Activated T-cell treated with anti-CD3 and anti-CD28 coated beads, Interleukin-2, amount 50 U/mL, for 24 hours (primary cell): Measurements from ENCODE around the gene SEC14L3.

Experiments used
- DNase-seq: peaks from one replicate; pipeline ENCODE4 v3.0.0-alpha.2; 2020
- H3K27ac Mint-ChIP-seq: 2 replicates; pipeline ENCODE4 v1.8.0; 2020; ENCODE audit warnings: mild to moderate bottlenecking, mixed read lengths
- H3K27me3 Mint-ChIP-seq: 2 replicates; pipeline ENCODE4 v1.8.0; 2020; ENCODE audit warnings: mixed read lengths
- H3K36me3 Mint-ChIP-seq: 2 replicates; pipeline ENCODE4 v1.8.0; 2020; ENCODE audit warnings: low read depth, mixed read lengths
- H3K4me1 Mint-ChIP-seq: 2 replicates; pipeline ENCODE4 v1.8.0; 2020; ENCODE audit warnings: low read depth, mixed read lengths
- H3K4me3 Mint-ChIP-seq: 2 replicates; pipeline ENCODE4 v1.8.0; 2020; ENCODE audit warnings: mild to moderate bottlenecking, moderate library complexity, mixed read lengths
- H3K9me3 Mint-ChIP-seq: 2 replicates; pipeline ENCODE4 v1.8.0; 2020; ENCODE audit warnings: mixed read lengths

The SEC14L3 gene

GRCh38 chr22:30426388-30427353 is 45.1 kb downstream of the SEC14L3 start:
- H3K36me3 Mint-ChIP-seq, result peaks cover 59% of the 10 kb centered on the region
- peaks cover 43% of the 10 kb centered on the region for H3K4me1 Mint-ChIP-seq
- H3K4me3 Mint-ChIP-seq, result peak overlapping the region; percentile 94
- H3K9me3 Mint-ChIP-seq, result no peaks in the 10 kb centered on the region
- H3K27me3 Mint-ChIP-seq, result no peaks in the 10 kb centered on the region
- DNase-seq, result peak; percentile 90
- peak overlapping the region; percentile 97 for H3K27ac Mint-ChIP-seq

- Mint-ChIP-seq H3K9me3 (no peaks in the 10 kb centered on the region), H3K4me1 (peaks cover 52% of the 10 kb centered on the region), H3K36me3 (peaks cover 66% of the 10 kb centered on the region), H3K27ac (peak within 1 kb of the TSS; percentile 99), H3K4me3 (peak within 1 kb of the TSS; percentile 94), H3K27me3 (no peaks in the 10 kb centered on the region)
- DNase-seq, result peak; percentile 75
Observed at GRCh38 chr22:30425616-30426387, 46.0 kb downstream of the SEC14L3 start, which contains the start of gene MTFP1. MTFP1 (plus strand) TSS chr22:30425768; CDS start chr22:30425880, 112 bp downstream.

- Mint-ChIP-seq H3K9me3 (no peaks in the 10 kb centered on the region), H3K27me3 (no peaks in the 10 kb centered on the region), H3K36me3 (peaks cover 72% of the 10 kb centered on the region), H3K4me3 (peak overlapping the region; percentile 94), H3K27ac (peak overlapping the region; percentile 97), H3K4me1 (peaks cover 57% of the 10 kb centered on the region)
- DNase-seq, result no peak
Observed at GRCh38 chr22:30425327-30425615, 46.5 kb downstream of the SEC14L3 start.

- peak; percentile 51 for DNase-seq
- peak overlapping the region; percentile 99 for H3K27ac Mint-ChIP-seq
- no peaks in the 10 kb centered on the region for H3K9me3 Mint-ChIP-seq
- H3K4me1 Mint-ChIP-seq, result peaks cover 61% of the 10 kb centered on the region
- peak overlapping the region; percentile 94 for H3K4me3 Mint-ChIP-seq
- no peaks in the 10 kb centered on the region for H3K27me3 Mint-ChIP-seq
- H3K36me3 Mint-ChIP-seq, result peaks cover 76% of the 10 kb centered on the region
Observed at GRCh38 chr22:30424534-30425326, 47.1 kb downstream of the SEC14L3 start.

GRCh38 chr22:30423959-30424533 is 47.8 kb downstream of the SEC14L3 start:
- Mint-ChIP-seq H3K27me3 (no peaks in the 10 kb centered on the region), H3K36me3 (peaks cover 77% of the 10 kb centered on the region)

GRCh38 chr22:30423301-30423958 is 48.4 kb downstream of the SEC14L3 start:
- DNase-seq, result no peak
- Mint-ChIP-seq H3K9me3 (no peaks in the 10 kb centered on the region), H3K36me3 (peaks cover 77% of the 10 kb centered on the region), H3K27ac (peak overlapping the region; percentile 99), H3K4me3 (peak overlapping the region; percentile 94), H3K4me1 (peaks cover 63% of the 10 kb centered on the region), H3K27me3 (no peaks in the 10 kb centered on the region)

More at GRCh38 chr22:30423959-30424533, 47.8 kb downstream of the SEC14L3 start:
- Mint-ChIP-seq H3K4me1 (peaks cover 63% of the 10 kb centered on the region), H3K27ac (peak overlapping the region; percentile 99), H3K4me3 (peak overlapping the region; percentile 94), H3K9me3 (no peaks in the 10 kb centered on the region)
- DNase-seq, result peak; percentile 96

- peak overlapping the region; percentile 94 for H3K4me3 Mint-ChIP-seq
- peaks cover 78% of the 10 kb centered on the region for H3K36me3 Mint-ChIP-seq
- H3K27me3 Mint-ChIP-seq, result no peaks in the 10 kb centered on the region
- H3K4me1 Mint-ChIP-seq, result peaks cover 63% of the 10 kb centered on the region
- no peaks in the 10 kb centered on the region for H3K9me3 Mint-ChIP-seq
- peak overlapping the region; percentile 99 for H3K27ac Mint-ChIP-seq
- peak; percentile 77 for DNase-seq
Observed at GRCh38 chr22:30422481-30423300, 49.1 kb downstream of the SEC14L3 start.

- H3K27me3 Mint-ChIP-seq, result no peaks in the 10 kb centered on the region
- peaks cover 56% of the 10 kb centered on the region for H3K4me1 Mint-ChIP-seq
- no peaks in the 10 kb centered on the region for H3K9me3 Mint-ChIP-seq
- peak overlapping the region; percentile 99 for H3K27ac Mint-ChIP-seq
- DNase-seq, result no peak
- peaks cover 78% of the 10 kb centered on the region for H3K36me3 Mint-ChIP-seq
- peak overlapping the region; percentile 94 for H3K4me3 Mint-ChIP-seq
Observed at GRCh38 chr22:30421695-30422480, 49.9 kb downstream of the SEC14L3 start.

- H3K4me3 Mint-ChIP-seq, result peak overlapping the region; percentile 59
- peaks cover 49% of the 10 kb centered on the region for H3K4me1 Mint-ChIP-seq
- DNase-seq, result no peak
- peak overlapping the region; percentile 99 for H3K27ac Mint-ChIP-seq
- H3K9me3 Mint-ChIP-seq, result no peaks in the 10 kb centered on the region
- H3K27me3 Mint-ChIP-seq, result no peaks in the 10 kb centered on the region
- peaks cover 79% of the 10 kb centered on the region for H3K36me3 Mint-ChIP-seq
Observed at GRCh38 chr22:30420347-30421125, 51.3 kb downstream of the SEC14L3 start.

- Mint-ChIP-seq H3K36me3 (peaks cover 96% of the 10 kb centered on the region), H3K27ac (peak overlapping the region; percentile 23), H3K27me3 (no peaks in the 10 kb centered on the region), H3K4me3 (no peak overlapping the region), H3K4me1 (peaks cover 55% of the 10 kb centered on the region), H3K9me3 (no peaks in the 10 kb centered on the region)
- no peak for DNase-seq
Observed at GRCh38 chr22:30416837-30417236, 55.0 kb downstream of the SEC14L3 start.

- Mint-ChIP-seq H3K27me3 (no peaks in the 10 kb centered on the region), H3K4me1 (peaks cover 53% of the 10 kb centered on the region), H3K36me3 (peaks cover 95% of the 10 kb centered on the region), H3K4me3 (no peak overlapping the region), H3K27ac (no peak overlapping the region), H3K9me3 (no peaks in the 10 kb centered on the region)
- DNase-seq, result no peak
Observed at GRCh38 chr22:30416403-30416802, 55.4 kb downstream of the SEC14L3 start.
